GM19099 (cell line): ENCODE results near the gene XPNPEP1.

Source experiments
- POLR2A ChIP-seq: IDR thresholded peaks from 3 replicates; pipeline ENCODE4 v1.6.1; 2011; ENCODE audit warnings: low read depth; ENCODE audit not compliant: insufficient read length; ENCODE audit errors: extremely low read depth

XPNPEP1 gene

GRCh38 chr10:109880886-109881768, 42.2 kb downstream of the XPNPEP1 start:
- TF ChIP-seq POLR2A: no peak

- no peak for TF ChIP-seq POLR2A
Measured at GRCh38 chr10:109877546-109877945, 45.8 kb downstream of the XPNPEP1 start.

- no peak for TF ChIP-seq POLR2A
Measured at GRCh38 chr10:109875828-109876821, 47.2 kb downstream of the XPNPEP1 start.

DNA sequence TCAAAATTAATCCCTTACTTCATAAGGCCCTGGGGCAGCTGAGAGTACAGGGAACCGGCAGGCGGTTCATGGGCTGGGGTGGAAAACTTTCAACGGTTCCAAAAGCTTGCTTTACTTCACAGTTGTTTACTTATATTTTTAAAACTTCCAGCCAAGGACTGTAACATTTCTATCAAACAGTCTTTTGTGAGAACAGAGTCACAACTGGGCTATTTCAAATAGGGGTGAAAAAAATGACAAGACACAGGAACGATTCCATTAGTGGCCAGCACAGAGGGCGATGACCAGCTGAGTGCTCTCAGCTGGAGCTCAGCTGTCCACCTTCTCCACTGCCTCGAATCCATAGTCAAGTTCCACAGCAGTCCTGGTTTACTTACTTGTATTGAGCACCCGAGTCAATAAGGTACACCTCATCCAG, 48.2 kb downstream of the XPNPEP1 start:
- TF ChIP-seq POLR2A: no peak

DNA sequence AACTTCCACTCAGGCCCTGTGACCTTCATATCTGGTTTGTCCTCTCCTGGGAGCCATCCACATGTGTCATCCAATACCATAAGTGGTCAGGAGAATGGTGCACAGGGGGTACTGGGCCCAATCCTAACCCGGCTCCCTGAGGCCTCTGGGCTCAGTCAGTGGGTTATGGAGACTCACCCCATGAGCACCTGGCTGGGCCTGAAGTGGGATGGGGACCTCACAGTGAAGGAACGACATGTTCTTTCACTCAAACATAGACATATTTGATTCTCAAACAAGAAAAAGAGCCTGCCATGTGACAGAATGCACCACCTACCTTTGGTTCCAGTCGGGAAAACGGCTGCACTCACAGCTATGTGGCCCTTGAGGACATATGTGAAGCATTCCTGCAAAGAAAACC, 51.8 kb downstream of the XPNPEP1 start:
- TF ChIP-seq POLR2A: no peak

DNA sequence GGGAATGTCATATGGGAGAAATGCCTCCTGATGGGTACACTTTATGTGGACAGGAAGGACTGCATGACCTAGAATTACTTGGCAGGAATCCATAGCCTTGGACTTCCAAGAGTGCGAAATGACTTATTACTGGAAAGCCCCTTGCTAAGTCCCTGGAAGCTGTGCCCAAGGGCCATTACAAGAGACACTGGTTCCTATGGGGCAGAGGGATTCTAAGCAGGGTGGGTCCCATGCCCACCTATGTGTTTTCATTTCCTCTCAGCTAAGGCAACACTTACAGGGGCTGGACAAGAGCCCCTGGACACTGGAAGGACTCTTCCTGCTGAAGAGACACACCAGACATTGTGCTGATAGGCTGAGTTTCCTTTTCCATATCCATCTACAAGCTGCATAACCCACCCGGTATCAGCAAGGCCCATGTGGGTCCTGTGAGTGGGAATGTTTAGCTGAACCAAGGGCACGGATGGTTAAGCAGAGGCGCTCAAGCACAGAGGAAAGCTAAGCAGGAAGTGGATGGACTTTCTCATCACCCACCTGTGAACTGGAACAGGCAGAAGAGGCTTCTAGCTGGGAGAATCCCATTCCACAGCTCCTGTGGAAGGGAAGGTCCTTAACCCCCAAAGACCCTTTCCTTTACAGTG, 56.2 kb downstream of the XPNPEP1 start:
- no peak for TF ChIP-seq POLR2A

DNA sequence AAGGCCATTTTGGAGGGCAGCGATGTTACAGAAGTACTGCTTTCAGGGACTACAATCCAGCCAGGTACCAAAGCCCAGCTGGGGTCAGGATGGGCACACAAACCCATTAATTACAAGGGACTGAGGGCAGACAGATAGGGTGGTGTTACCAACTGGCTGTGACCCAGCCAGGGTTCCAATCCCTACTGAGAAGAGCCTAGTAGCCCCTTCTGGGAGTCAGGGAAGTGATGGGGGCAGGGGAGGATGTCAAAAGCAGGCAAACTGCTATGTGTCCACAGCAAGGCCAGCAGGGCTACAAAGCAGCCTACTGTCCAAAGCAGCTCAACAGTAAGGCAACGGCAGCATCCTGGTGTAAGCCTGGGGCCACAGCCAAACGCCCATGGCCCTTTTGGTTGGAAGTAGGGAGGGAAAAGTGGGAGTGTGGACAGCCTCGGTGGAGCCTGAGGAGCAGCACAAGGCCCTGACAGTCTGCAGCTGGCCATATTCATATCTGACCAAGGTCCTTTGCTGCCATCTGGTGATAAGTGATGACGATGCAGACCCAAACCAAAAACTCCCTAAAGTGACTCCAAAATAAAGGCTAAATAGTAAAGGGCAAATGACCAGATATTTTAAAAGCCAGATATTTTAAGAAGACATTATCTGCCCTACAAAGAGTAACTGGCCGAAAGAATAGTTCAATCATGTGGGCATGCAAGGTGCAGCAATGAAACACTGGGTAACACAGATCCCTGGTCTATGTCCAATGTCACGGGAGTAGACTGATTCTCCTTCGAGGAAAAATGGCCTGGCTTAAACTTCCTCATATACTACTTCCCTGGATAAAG, 56.9 kb downstream of the XPNPEP1 start:
- TF ChIP-seq POLR2A: no peak

DNA sequence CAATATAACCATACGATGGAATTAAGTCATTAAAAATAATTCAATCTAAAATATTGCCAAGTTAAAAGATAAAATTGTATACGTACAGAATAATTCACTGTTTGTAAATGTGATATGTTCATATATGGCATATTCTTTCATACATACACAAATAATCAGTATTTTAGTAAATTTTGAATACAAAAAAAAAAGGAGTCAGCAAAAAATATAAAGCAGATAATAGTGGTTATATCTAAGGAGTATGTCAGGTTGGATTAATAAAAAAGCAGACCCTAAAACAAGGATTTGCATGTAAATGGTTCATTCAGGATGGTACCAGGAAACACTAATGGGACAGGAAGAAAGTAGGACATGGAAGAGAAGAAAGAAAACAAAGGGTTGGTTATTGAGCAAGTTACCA, 59.5 kb downstream of the XPNPEP1 start:
- no peak for TF ChIP-seq POLR2A

GRCh38 chr10:109862738-109863137, 60.6 kb downstream of the XPNPEP1 start:
- TF ChIP-seq POLR2A: no peak

GRCh38 chr10:109862041-109862440, 61.3 kb downstream of the XPNPEP1 start:
- no peak for TF ChIP-seq POLR2A

DNA sequence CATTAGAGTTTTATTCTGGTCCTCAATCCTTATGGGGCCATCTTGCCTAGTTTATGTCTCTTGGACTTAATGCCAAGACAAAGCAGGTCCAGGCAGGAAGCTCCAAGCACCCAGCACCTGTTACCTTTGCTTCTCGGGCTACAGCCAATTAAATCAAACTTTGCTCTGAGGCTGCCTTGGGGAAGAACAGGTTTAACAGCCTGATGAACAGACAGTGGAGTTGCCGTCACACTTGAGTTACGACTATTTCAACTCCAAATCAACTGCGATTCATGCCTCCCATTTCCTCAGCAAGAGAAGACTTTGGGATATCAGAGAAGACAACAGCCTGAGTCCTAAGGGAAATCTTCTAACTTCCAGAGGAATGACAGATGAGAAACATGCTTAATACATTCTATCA, 62.2 kb downstream of the XPNPEP1 start:
- TF ChIP-seq POLR2A: no peak

- TF ChIP-seq POLR2A: no peak
Measured at GRCh38 chr10:109859221-109859620, 64.1 kb downstream of the XPNPEP1 start.

GRCh38 chr10:109855746-109856145, 67.6 kb downstream of the XPNPEP1 start:
- no peak for TF ChIP-seq POLR2A

DNA sequence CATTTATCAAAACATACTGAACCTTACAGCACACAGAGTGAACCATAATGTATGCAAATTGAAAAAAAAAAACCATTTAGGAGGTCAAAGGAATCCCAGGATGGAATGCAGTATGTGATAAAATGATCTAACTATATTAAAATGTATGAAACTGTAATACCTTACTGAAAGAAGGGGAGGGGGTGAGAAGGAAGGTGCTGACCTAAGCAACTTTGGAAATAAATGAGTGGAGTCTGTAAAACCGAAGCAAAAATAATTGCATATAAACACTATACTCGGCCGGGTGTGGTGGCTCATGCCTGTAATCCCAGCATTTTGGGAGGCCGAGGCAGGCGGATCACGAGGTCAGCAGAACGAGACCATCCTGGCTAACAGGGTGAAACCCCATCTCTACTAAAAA, 69.4 kb downstream of the XPNPEP1 start:
- no peak for TF ChIP-seq POLR2A
